Neural cell (in vitro differentiated cells): Measurements from ENCODE around the gene SMIM22.

Experiments used
- CTCF ChIP-seq: fragments of 450-650 bp; IDR thresholded peaks from 2 replicates; pipeline ENCODE4 v1.5.1; 2014; ENCODE audit warnings: antibody characterized with exemption, mild to moderate bottlenecking, moderate library complexity; ENCODE audit not compliant: poor library complexity, severe bottlenecking
- EZH2 ChIP-seq: fragments of 200-600, 300-800 bp; shearing (Covaris generic), sonication (generic); IDR thresholded peaks from 2 replicates; pipeline ENCODE4 v1.6.1; 2014; ENCODE audit warnings: antibody characterized with exemption, low read length, borderline replicate concordance, mild to moderate bottlenecking; ENCODE audit not compliant: insufficient read depth, poor library complexity, severe bottlenecking
- MXI1 ChIP-seq: fragments of 450-650 bp; conservative IDR thresholded peaks from 2 replicates; pipeline ENCODE4 v1.6.1; 2014; ENCODE audit warnings: antibody characterized with exemption, mild to moderate bottlenecking; ENCODE audit not compliant: poor library complexity, severe bottlenecking
- POLR2AphosphoS5 ChIP-seq: IDR thresholded peaks from 2 replicates; pipeline ENCODE4 v1.6.1; 2012
- RAD21 ChIP-seq: fragments of 450-650 bp; conservative IDR thresholded peaks from 2 replicates; pipeline ENCODE4 v1.6.1; 2014; ENCODE audit warnings: antibody characterized with exemption, mild to moderate bottlenecking, moderate library complexity
- SMC3 ChIP-seq: fragments of 450-650 bp; conservative IDR thresholded peaks from 2 replicates; pipeline ENCODE4 v1.6.1; 2014; ENCODE audit warnings: antibody characterized with exemption, mild to moderate bottlenecking, moderate library complexity; ENCODE audit not compliant: poor library complexity
- TAF1 ChIP-seq: IDR thresholded peaks from 2 replicates; pipeline ENCODE4 v1.6.1; 2012; ENCODE audit warnings: low read depth
- TF ChIP-seq, protein P1 (sequence below): IDR thresholded peaks from 2 replicates; pipeline ENCODE4 v1.6.1; 2012; ENCODE audit warnings: borderline replicate concordance

DNA sequence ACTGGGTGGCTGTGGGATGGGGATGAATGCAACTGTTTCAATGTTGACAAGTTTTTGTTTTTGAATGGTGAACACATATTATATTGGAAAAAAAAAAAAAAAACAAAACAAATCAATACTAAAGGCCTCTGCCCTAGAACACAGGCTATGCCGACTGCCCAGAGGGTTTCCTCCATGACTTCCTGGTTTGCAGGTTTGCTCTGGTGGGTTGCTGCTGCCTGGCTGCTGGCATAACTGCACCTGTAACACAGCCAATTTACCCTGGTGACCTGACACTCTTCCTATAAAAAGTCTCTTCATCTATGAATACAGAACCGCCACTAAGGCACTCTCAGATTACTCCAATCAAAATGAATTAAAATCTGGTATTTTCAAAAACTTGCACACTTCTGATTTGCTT is 41.6 kb downstream of the SMIM22 start:
- TF ChIP-seq CTCF (no peak), MXI1 (no peak), POLR2AphosphoS5 (no peak), RAD21 (no peak), EZH2 (no peak), TAF1 (no peak), SMC3 (no peak)
- TF ChIP-seq, protein P1, sequence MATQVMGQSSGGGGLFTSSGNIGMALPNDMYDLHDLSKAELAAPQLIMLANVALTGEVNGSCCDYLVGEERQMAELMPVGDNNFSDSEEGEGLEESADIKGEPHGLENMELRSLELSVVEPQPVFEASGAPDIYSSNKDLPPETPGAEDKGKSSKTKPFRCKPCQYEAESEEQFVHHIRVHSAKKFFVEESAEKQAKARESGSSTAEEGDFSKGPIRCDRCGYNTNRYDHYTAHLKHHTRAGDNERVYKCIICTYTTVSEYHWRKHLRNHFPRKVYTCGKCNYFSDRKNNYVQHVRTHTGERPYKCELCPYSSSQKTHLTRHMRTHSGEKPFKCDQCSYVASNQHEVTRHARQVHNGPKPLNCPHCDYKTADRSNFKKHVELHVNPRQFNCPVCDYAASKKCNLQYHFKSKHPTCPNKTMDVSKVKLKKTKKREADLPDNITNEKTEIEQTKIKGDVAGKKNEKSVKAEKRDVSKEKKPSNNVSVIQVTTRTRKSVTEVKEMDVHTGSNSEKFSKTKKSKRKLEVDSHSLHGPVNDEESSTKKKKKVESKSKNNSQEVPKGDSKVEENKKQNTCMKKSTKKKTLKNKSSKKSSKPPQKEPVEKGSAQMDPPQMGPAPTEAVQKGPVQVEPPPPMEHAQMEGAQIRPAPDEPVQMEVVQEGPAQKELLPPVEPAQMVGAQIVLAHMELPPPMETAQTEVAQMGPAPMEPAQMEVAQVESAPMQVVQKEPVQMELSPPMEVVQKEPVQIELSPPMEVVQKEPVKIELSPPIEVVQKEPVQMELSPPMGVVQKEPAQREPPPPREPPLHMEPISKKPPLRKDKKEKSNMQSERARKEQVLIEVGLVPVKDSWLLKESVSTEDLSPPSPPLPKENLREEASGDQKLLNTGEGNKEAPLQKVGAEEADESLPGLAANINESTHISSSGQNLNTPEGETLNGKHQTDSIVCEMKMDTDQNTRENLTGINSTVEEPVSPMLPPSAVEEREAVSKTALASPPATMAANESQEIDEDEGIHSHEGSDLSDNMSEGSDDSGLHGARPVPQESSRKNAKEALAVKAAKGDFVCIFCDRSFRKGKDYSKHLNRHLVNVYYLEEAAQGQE = no peak
